ENCODE results near the gene SRGAP1. TPM values are rescaled to one million over a fixed set of nuclear protein-coding genes. Genes with fewer than 3 reads are reported as not detected.

The SRGAP1 gene
- total and polyA plus RNA-seq, 4 donors = 1.8 to 12.4 (median 6.2) TPM

DNA sequence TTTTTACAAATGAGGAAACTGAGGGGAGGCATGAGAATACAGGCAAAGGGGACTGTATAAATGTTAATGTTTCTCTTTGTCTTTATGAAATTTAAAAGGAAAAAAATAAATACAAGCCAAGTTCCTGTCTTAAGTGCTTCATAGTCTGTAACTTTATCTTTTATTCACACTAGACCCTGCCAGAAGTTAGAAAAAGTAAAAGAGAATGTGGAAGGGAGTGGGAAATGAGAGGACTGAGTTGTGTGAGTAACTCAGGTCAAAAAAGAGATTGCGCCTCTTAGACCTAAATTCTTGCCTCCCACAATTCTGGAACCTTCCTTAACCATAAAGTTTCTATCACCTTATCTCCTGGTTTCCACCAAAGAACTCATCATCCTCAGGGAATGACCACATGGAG, 236.5 kb downstream of the SRGAP1 start:
- ATAC-seq (ENCODE audit: insufficient read depth, low FRiP score) (no peak), DNase-seq (peak in 2 of 3 donors; percentile 26 to 55)
- Histone ChIP-seq H3K9me3 (ENCODE audit: control insufficient read depth in 4 of 4, insufficient read depth in 3 of 4, low read length in 3 of 4) (no peaks in the 10 kb centered on the region), H3K9ac (ENCODE audit: insufficient read depth in 1 of 2, low read length in 2 of 2) (no peak overlapping the region), H3K4me3 (no peak overlapping the region), H3K4me1 (ENCODE audit: control insufficient read depth in 5 of 5, insufficient read depth in 5 of 5, low read length in 5 of 5) (peaks cover 6 to 40% (median 17%) of the 10 kb centered on the region in 5 donors), H3K27ac (ENCODE audit: low read depth in 1 of 2, low read length in 1 of 2) (peak overlapping the region in 1 of 2 donors; percentile 81), H3K27me3 (ENCODE audit: control insufficient read depth in 3 of 3, insufficient read depth in 3 of 3, low read length in 2 of 3) (no peaks in the 10 kb centered on the region), H3K36me3 (ENCODE audit: control insufficient read depth in 4 of 4, insufficient read depth in 4 of 4, low read length in 4 of 4) (peaks cover 0 to 7% (median 6%) of the 10 kb centered on the region in 4 donors)
- 79 to 82% methylated on average over 1 of the region's 1 CpG for WGBS, 2 donors
- TF ChIP-seq CTCF (IDR thresholded peaks at IDR 0.05; ENCODE audit: control extremely low read depth, extremely low read depth) = no peak

DNA sequence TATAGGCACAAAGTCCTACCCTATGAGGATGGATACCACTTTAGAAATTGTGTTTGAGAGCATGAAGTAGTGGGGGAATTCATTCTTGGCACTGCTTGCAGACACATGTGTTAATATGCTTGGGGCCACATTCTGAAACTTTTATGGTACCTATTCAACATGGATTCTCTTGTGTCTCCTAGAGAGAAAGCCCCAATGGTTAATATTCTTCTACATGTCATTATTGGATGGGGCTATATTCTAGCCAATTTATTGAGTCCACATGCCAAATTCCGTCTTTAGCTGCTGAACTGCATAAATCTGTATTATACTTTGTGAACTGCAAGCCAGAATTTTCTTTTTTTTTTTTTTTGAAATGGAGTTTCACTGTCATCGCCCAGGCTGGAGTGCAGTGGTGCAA, 237.6 kb downstream of the SRGAP1 start:
- Histone ChIP-seq H3K27me3 (ENCODE audit: control insufficient read depth in 3 of 3, insufficient read depth in 3 of 3, low read length in 2 of 3) (no peaks in the 10 kb centered on the region), H3K4me3 (no peak overlapping the region), H3K36me3 (ENCODE audit: control insufficient read depth in 4 of 4, insufficient read depth in 4 of 4, low read length in 4 of 4) (peaks cover 0 to 7% (median 6%) of the 10 kb centered on the region in 4 donors), H3K9me3 (ENCODE audit: control insufficient read depth in 4 of 4, insufficient read depth in 3 of 4, low read length in 3 of 4) (no peaks in the 10 kb centered on the region), H3K4me1 (ENCODE audit: control insufficient read depth in 5 of 5, insufficient read depth in 5 of 5, low read length in 5 of 5) (peaks cover 6 to 43% (median 17%) of the 10 kb centered on the region in 5 donors), H3K27ac (ENCODE audit: low read depth in 1 of 2, low read length in 1 of 2) (peak overlapping the region in 1 of 2 donors; percentile 94), H3K9ac (ENCODE audit: insufficient read depth in 1 of 2, low read length in 2 of 2) (no peak overlapping the region)
- TF ChIP-seq CTCF (IDR thresholded peaks at IDR 0.05; ENCODE audit: control extremely low read depth, extremely low read depth) = no peak
- DNase-seq (peak in 2 of 3 donors; percentile 25 to 35), ATAC-seq (ENCODE audit: insufficient read depth, low FRiP score) (no peak)
- WGBS, 2 donors = 81 to 94% methylated on average over 2 of the region's 2 CpGs

- Histone ChIP-seq H3K9ac (ENCODE audit: insufficient read depth in 1 of 2, low read length in 2 of 2) (peak overlapping the region in 1 of 2 donors; percentile 56), H3K9me3 (ENCODE audit: control insufficient read depth in 4 of 4, insufficient read depth in 3 of 4, low read length in 3 of 4) (no peaks in the 10 kb centered on the region), H3K27ac (ENCODE audit: low read depth in 1 of 2, low read length in 1 of 2) (peak overlapping the region; percentile 48 to 94), H3K36me3 (ENCODE audit: control insufficient read depth in 4 of 4, insufficient read depth in 4 of 4, low read length in 4 of 4) (peaks cover 0 to 7% (median 6%) of the 10 kb centered on the region in 4 donors), H3K4me3 (no peak overlapping the region), H3K27me3 (ENCODE audit: control insufficient read depth in 3 of 3, insufficient read depth in 3 of 3, low read length in 2 of 3) (no peaks in the 10 kb centered on the region), H3K4me1 (ENCODE audit: control insufficient read depth in 5 of 5, insufficient read depth in 5 of 5, low read length in 5 of 5) (peaks cover 6 to 43% (median 20%) of the 10 kb centered on the region in 5 donors)
- 83 to 100% methylated on average over 1 of the region's 1 CpG for WGBS, 2 donors
- no peak for TF ChIP-seq CTCF (IDR thresholded peaks at IDR 0.05; ENCODE audit: control extremely low read depth, extremely low read depth)
- DNase-seq = no peak
- ATAC-seq (ENCODE audit: insufficient read depth, low FRiP score) = no peak
Measured at GRCh38 chr12:64082866-64083268, 238.4 kb downstream of the SRGAP1 start.

Data from lung (tissue), 12 donors.